Measurements from ENCODE around the gene TMEM74B.
A peak's percentile ranks its signal among the peaks of the same experiment; 100 is the strongest.

TMEM74B gene

DNA sequence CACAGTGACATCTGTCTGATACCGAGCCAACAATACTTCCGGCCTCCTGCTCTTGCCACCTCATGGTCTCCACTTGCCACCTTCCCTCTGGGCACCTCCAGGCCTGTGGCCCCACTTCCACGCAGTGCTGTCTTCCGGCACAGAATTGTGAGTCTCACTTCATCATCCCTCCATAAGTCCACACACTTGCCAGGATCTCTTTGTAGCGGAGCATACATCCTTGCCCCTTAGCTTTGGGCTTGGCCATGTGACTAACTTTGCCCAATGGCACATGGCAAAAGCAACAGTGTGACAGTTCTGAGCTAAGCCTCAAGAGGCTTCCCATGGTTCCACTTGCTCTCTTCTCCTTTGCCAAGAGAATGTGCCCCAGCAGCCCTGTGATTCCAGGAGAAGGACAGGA lies 14.0 kb upstream of the TMEM74B start:
- Mint-ChIP-seq H3K4me3 (no peak overlapping the region), H3K27me3 (peaks cover 9% of the 10 kb centered on the region), H3K9me3 (no peaks in the 10 kb centered on the region), H3K27ac (no peak overlapping the region), H3K4me1 (ENCODE audit: low read depth) (no peaks in the 10 kb centered on the region), H3K36me3 (ENCODE audit: low read depth) (no peaks in the 10 kb centered on the region)
- intact Hi-C loops (cut with micrococcal nuclease): no loop called here

DNA sequence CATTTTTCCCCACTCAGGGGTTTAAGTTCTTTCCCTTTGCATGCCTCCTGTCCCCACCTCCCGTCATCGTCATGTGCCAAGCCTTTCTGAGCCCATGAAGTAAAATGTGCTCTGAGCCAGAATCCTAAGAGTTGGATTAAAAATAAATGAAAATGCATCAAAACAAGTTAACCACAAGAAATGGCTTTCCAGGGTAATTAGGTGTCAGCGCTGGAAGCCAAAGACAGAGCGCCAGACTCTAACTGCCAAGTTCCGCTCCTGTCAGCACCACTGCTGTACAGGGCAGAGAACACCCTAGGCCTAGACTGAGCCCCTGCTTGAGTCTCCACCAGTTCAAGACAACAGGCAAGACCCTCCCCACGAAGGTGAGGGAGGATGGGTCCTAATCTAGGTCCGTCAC lies 13.0 kb upstream of the TMEM74B start:
- no peak overlapping the region for H3K27ac Mint-ChIP-seq
- H3K4me3 Mint-ChIP-seq: no peak overlapping the region
- H3K9me3 Mint-ChIP-seq: no peaks in the 10 kb centered on the region
- no peaks in the 10 kb centered on the region for H3K4me1 Mint-ChIP-seq (ENCODE audit: low read depth)
- intact Hi-C loops (cut with micrococcal nuclease): no loop called here
- no peaks in the 10 kb centered on the region for H3K36me3 Mint-ChIP-seq (ENCODE audit: low read depth)
- H3K27me3 Mint-ChIP-seq: peaks cover 11% of the 10 kb centered on the region

DNA sequence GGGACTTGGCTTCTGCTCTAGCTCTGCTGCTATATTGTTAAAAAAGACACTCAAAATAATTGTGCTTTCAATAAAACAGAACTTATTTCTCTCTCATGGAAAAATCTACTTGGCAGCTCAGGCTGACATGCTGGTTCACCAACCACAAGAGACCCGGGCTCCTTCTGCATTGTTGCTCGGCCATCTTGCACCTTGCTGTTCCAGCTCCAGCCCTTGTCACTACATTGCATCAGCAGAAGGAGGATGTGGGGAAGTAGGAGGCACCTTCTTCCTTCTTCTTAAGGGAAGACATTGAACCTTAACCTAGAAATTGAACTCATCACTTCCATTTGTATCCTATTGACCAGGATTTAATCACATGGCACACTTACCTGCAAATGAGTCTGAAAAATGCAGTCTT lies 11.9 kb upstream of the TMEM74B start:
- Mint-ChIP-seq H3K27me3 (peaks cover 8% of the 10 kb centered on the region), H3K4me3 (no peak overlapping the region), H3K4me1 (ENCODE audit: low read depth) (no peaks in the 10 kb centered on the region), H3K36me3 (ENCODE audit: low read depth) (no peaks in the 10 kb centered on the region), H3K9me3 (no peaks in the 10 kb centered on the region), H3K27ac (no peak overlapping the region)
- intact Hi-C loops (cut with micrococcal nuclease): no loop called here

DNA sequence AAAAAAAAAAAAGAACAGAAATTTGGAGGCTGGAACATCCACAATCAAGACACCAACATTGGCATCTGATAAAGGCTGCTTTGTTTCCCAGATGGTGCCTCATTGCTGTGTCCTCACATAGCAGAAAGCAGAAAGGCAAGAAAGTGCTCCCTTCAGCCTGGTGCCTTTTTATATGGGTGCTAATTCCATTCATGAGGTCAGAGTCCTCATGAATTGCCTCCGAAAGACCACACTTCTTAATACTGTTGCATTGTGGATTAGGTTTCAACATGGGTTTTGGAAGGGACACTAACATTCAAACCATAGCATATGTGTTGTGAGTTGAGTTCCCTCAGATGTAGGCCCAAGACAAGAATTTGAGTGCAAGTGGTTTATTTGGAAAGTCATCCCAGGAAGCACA lies 10.4 kb upstream of the TMEM74B start:
- intact Hi-C loops (cut with micrococcal nuclease): no loop called here
- H3K4me3 Mint-ChIP-seq: no peak overlapping the region
- peaks cover under 1% of the 10 kb centered on the region for H3K4me1 Mint-ChIP-seq (ENCODE audit: low read depth)
- H3K36me3 Mint-ChIP-seq (ENCODE audit: low read depth): no peaks in the 10 kb centered on the region
- H3K27ac Mint-ChIP-seq: no peak overlapping the region
- H3K9me3 Mint-ChIP-seq: peaks cover 2% of the 10 kb centered on the region
- H3K27me3 Mint-ChIP-seq: peaks cover 12% of the 10 kb centered on the region

DNA sequence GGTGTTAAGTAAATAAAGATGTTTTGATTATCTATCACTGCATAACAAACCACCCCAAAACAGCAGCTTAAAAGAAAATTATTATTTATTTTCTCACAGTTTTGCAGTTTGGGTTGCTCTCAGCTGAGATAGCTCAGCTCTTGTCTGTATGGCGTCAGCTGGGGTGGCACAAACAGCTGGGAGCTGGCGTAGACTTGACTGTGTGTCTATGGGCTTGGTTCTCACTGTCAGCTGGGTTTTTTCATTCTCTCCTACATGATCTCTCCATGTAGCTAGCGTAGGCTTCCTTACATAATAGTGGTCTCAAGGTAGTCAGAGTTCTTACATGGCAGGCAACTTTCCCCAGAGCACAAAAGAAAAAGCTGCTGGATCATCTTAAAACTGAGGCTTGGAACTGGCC lies 6.5 kb upstream of the TMEM74B start:
- intact Hi-C loops (cut with micrococcal nuclease): no loop called here
- Mint-ChIP-seq H3K27ac (no peak overlapping the region), H3K36me3 (ENCODE audit: low read depth) (no peaks in the 10 kb centered on the region), H3K4me1 (ENCODE audit: low read depth) (peaks cover 9% of the 10 kb centered on the region), H3K27me3 (peaks cover 14% of the 10 kb centered on the region), H3K9me3 (peaks cover 12% of the 10 kb centered on the region), H3K4me3 (no peak overlapping the region)

DNA sequence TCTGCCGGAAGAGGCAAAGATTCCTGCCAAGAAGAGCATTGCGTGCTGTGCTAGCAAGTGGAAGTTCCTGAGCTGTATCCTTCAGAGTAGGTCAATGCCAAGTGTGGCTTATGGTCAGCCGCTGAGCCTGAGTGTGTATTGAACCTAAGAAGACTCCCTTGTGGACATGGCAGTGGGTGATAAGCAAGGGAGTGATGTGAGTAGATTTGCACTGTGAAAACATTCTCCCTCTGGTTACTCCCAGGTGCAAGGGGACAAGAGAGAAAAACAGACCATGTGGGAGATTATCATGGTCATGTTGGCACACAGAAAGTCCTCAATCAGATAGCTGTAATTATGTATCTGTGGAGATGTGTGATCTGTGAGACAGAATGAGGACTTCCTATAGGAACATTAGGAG lies 6.1 kb upstream of the TMEM74B start:
- no peak overlapping the region for H3K27ac Mint-ChIP-seq
- peaks cover 14% of the 10 kb centered on the region for H3K27me3 Mint-ChIP-seq
- H3K36me3 Mint-ChIP-seq (ENCODE audit: low read depth): no peaks in the 10 kb centered on the region
- intact Hi-C loops (cut with micrococcal nuclease): no loop called here
- H3K4me1 Mint-ChIP-seq (ENCODE audit: low read depth): peaks cover 12% of the 10 kb centered on the region
- H3K9me3 Mint-ChIP-seq: peaks cover 12% of the 10 kb centered on the region
- H3K4me3 Mint-ChIP-seq: no peak overlapping the region

DNA sequence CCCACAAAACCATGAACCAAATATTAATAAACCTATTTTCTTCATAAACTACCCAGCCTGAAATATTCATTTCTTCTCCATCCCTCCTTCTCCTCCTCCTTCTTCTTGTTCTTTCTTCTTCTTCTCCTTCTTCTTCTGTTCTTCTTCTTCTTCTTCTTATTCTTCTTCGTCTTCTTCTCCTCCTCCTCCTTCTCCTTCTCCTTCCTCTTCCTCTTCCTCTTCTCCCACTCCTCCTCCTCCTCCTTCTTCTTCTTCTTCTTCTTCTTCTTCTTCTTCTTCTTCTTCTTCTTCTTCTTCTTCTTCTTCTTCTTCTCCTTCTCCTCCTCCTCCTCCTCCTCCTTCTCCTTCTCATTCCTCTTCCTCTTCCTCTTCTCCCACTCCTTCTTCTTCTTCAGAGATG lies 5.0 kb upstream of the TMEM74B start:
- H3K4me1 Mint-ChIP-seq (ENCODE audit: low read depth): peaks cover 14% of the 10 kb centered on the region
- H3K4me3 Mint-ChIP-seq: no peak overlapping the region
- intact Hi-C loops (cut with micrococcal nuclease): no loop called here
- H3K36me3 Mint-ChIP-seq (ENCODE audit: low read depth): no peaks in the 10 kb centered on the region
- H3K27me3 Mint-ChIP-seq: peaks cover 14% of the 10 kb centered on the region
- H3K9me3 Mint-ChIP-seq: peaks cover 12% of the 10 kb centered on the region
- H3K27ac Mint-ChIP-seq: no peak overlapping the region

DNA sequence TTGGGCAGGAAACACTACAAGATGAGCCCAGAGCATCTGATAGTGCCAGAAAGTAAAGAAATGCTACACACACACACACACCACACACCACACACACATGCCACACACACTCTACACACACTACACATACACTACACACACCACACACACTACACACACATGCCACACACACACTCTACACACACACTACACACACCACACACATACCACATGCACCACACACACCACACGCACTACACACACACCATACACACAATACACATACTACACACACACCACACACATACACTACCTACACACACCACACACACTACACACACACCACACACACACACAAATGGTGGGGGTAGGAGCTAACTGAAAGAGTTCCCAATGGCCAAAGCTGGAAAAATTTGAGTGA lies 3.6 kb upstream of the TMEM74B start:
- Mint-ChIP-seq H3K4me3 (no peak overlapping the region), H3K9me3 (peaks cover 12% of the 10 kb centered on the region), H3K27me3 (peaks cover 29% of the 10 kb centered on the region), H3K4me1 (ENCODE audit: low read depth) (peaks cover 20% of the 10 kb centered on the region), H3K36me3 (ENCODE audit: low read depth) (no peaks in the 10 kb centered on the region), H3K27ac (no peak overlapping the region)
- intact Hi-C loops (cut with micrococcal nuclease): no loop called here

DNA sequence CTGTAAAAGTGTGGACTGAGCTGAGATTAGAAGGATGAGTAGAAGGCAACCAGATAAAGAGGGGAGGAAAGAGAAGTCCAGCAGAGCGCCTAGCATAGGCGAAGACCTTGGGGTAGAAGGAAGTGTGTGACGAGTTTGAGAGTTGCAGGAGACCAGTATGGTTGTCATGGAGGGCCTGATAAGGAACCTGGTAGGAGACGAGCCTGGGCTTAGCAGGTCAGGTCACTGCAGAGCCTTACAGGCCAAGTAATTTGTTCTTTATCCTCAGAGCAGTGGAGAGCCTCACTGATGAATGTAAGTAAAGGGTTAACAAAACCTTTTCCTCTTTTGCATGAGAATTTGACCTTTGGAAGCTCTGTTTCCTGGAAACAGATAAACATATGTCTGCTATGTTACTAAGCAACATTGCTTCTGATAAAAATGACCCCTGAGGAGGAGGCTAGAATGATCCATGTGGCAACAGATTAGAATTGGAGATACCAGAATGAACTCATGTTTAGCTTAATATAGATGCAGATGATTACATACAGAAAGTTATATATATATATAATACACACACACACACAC lies 2.9 kb upstream of the TMEM74B start:
- intact Hi-C loops (cut with micrococcal nuclease): no loop called here
- H3K27me3 Mint-ChIP-seq: peaks cover 30% of the 10 kb centered on the region
- H3K27ac Mint-ChIP-seq: no peak overlapping the region
- peaks cover 24% of the 10 kb centered on the region for H3K4me1 Mint-ChIP-seq (ENCODE audit: low read depth)
- H3K36me3 Mint-ChIP-seq (ENCODE audit: low read depth): no peaks in the 10 kb centered on the region
- H3K9me3 Mint-ChIP-seq: peaks cover 12% of the 10 kb centered on the region
- H3K4me3 Mint-ChIP-seq: no peak overlapping the region

DNA sequence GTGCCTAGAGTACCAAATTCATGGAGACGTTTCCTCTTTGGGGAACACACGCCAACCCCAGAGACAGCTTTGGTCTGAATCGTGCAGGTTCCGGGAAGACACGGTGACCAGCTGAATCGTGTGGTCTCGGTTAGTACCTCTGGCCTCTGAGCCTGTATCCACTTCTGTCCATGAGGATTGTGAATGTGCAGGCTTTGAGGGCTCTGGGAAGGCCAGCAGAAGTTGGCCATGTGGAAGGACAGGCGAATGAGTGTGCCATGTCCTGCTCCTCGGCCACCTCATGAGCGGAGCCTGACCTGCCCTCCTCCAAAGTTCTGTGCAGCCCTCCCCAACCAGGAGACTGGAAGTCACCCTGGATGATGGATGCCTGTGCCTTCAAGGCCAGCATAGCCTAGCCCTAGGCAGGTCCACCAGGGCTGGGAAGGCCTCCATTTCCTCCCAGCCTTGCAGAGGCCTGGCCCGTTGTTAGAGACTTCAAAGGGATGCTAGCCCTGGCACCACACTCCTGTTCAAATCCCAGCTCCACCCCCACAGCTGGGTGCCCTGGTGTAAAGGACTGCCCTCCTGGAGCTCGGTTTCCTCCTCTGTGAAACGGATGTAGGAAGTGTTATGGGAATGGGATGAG lies 1.7 kb upstream of the TMEM74B start:
- Mint-ChIP-seq H3K27ac (no peak overlapping the region), H3K27me3 (peaks cover 34% of the 10 kb centered on the region), H3K36me3 (ENCODE audit: low read depth) (no peaks in the 10 kb centered on the region), H3K4me1 (ENCODE audit: low read depth) (peaks cover 34% of the 10 kb centered on the region), H3K4me3 (no peak overlapping the region), H3K9me3 (peaks cover 12% of the 10 kb centered on the region)
- intact Hi-C loops (cut with micrococcal nuclease): no loop called here

DNA sequence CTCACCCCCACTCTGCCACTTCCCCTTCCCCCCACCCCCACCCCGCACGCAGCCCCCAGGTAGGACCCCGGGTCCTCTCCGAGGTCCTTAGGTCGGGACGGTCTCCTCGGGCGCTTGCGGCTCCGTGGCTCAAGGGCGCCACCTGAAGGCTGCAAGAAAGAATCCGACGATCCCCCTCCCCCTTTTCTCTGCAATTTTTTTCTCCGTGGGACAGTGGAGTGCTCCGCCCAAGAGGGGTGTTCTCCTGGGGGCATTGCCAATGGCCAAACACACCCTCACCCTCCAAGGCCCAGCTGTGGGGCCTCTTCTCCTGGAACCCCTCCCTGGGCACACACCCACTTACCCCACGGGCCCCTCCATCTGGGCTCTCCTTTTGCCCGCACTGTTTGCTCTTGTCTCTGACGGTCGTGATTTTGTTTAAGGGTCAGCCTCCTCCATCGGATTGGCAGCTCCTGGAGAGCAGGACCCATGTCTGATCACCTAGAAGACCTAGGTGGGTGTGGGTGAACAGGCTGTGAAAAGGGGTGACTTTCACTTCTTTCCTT lies 1.1 kb upstream of the TMEM74B start:
- Mint-ChIP-seq H3K4me3 (peak overlapping the region; percentile 44), H3K36me3 (ENCODE audit: low read depth) (peaks cover 5% of the 10 kb centered on the region), H3K4me1 (ENCODE audit: low read depth) (peaks cover 34% of the 10 kb centered on the region), H3K9me3 (peaks cover 12% of the 10 kb centered on the region), H3K27ac (no peak overlapping the region), H3K27me3 (peaks cover 34% of the 10 kb centered on the region)
- intact Hi-C loops (cut with micrococcal nuclease): no loop called here

DNA sequence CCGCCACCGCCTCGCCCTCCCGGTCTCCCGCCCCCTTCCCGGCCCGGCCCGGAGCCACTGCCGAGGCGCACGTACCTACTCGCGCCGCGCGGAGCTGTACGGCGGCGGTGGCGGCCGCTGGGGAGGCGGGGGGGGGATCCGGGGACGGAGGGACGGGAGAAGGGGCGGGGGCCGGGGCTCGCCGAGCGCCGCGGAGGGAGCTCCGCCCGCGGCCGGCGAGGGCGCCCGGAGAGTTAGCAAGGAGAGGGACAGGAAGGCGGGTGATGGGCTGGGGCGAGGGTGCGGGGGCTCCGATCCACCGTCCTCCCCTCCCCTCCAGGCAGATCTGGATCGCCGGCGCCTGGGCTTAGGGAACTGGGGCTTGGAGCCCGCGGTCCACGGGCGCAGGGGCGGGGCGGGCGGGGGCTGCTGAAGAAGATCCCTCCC lies 548 bp upstream of the TMEM74B start:
- H3K9me3 Mint-ChIP-seq: peaks cover 11% of the 10 kb centered on the region
- peaks cover 7% of the 10 kb centered on the region for H3K36me3 Mint-ChIP-seq (ENCODE audit: low read depth)
- no peak overlapping the region for H3K27ac Mint-ChIP-seq
- H3K4me1 Mint-ChIP-seq (ENCODE audit: low read depth): peaks cover 34% of the 10 kb centered on the region
- H3K27me3 Mint-ChIP-seq: peaks cover 30% of the 10 kb centered on the region
- H3K4me3 Mint-ChIP-seq: peak overlapping the region; percentile 24
- intact Hi-C loops (cut with micrococcal nuclease): no loop called here

DNA sequence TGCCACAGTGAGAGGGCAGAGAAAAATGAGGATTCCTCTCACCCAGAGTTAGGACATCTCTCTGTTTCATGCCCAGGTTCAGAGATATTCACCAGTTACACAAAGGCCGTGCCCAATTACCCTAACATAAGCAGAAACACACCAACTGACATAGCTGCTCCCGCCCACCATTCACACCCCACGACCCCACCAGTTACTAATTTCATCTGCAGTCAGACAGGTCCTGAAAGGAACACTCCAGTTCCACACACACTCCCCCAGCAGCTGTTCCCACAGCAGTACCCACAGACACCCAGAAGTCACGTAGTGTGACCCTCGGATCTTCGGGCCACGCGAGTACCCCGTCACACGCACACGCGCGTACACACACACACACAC lies 532 bp downstream of the TMEM74B start:
- peak overlapping the region; percentile 7 for H3K4me3 Mint-ChIP-seq
- peaks cover 24% of the 10 kb centered on the region for H3K27me3 Mint-ChIP-seq
- H3K36me3 Mint-ChIP-seq (ENCODE audit: low read depth): peaks cover 7% of the 10 kb centered on the region
- no peak overlapping the region for H3K27ac Mint-ChIP-seq
- H3K4me1 Mint-ChIP-seq (ENCODE audit: low read depth): peaks cover 26% of the 10 kb centered on the region
- intact Hi-C loops (cut with micrococcal nuclease): no loop called here
- H3K9me3 Mint-ChIP-seq: no peaks in the 10 kb centered on the region

DNA sequence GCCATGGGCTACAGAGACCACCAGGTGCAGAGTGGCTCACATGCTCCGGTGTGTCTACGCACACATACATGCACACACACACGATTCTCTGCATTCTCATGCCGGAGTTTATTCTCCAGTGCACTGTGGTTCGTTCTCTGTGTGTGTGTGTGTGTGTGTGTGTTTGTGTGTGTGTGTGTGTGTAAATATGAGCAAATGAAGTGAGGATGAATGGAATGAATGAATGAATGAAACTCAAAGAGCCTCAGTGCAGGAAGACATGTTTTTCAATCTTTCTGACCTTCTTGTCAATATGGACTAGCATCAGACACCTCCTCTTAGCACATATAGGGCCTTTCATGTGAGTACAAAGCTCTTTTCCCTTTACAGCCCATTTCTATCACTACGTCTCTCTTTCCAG lies 1.6 kb downstream of the TMEM74B start:
- Mint-ChIP-seq H3K4me3 (no peak overlapping the region), H3K9me3 (no peaks in the 10 kb centered on the region), H3K4me1 (ENCODE audit: low read depth) (peaks cover 26% of the 10 kb centered on the region), H3K36me3 (ENCODE audit: low read depth) (peaks cover 7% of the 10 kb centered on the region), H3K27me3 (peaks cover 24% of the 10 kb centered on the region), H3K27ac (no peak overlapping the region)
- intact Hi-C loops (cut with micrococcal nuclease): no loop called here

DNA sequence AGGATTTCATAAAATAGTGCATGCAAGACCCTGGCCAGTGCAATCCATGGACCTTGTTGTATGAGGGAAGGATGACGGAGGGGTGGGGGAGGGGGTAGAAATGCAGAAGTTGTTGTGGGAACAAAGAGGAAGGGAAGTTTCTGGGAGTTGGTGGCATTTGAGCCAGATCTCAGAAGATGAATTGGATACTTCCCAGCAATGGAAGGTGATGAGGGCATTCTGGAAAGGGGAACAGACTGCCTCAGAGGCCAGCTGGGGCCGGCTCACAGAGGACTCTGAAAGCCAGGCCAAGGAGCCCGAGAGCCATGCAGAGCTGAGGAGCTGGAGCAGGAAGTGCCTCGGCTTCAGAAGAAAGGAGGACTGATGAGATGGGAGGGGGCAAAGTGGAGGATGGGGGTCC lies 2.7 kb downstream of the TMEM74B start:
- peaks cover 24% of the 10 kb centered on the region for H3K27me3 Mint-ChIP-seq

More for the DNA sequence above, 2.7 kb downstream of the TMEM74B start:
- Mint-ChIP-seq H3K27ac (peak overlapping the region; percentile 43), H3K4me3 (peak overlapping the region; percentile 2), H3K36me3 (ENCODE audit: low read depth) (peaks cover 13% of the 10 kb centered on the region), H3K4me1 (ENCODE audit: low read depth) (peaks cover 26% of the 10 kb centered on the region), H3K9me3 (no peaks in the 10 kb centered on the region)
- intact Hi-C loops (cut with micrococcal nuclease): no loop called here
